KMS-11 (cell line): ENCODE data around the gene ARHGEF38.

Experiments used
- H2AFZ ChIP-seq: fragments of 200-600 bp; sonication (generic); 2 replicates; pipeline ENCODE4 v1.6.1; 2016; ENCODE audit warnings: antibody characterized with exemption, mixed run types, low read depth
- H3K27ac ChIP-seq: fragments of 200-600 bp; sonication (generic); 2 replicates; pipeline ENCODE4 v1.6.1; 2016; ENCODE audit warnings: mild to moderate bottlenecking, mixed run types
- H3K27me3 ChIP-seq: fragments of 200-600 bp; sonication (generic); 2 replicates; pipeline ENCODE4 v1.6.1; 2017; ENCODE audit warnings: mild to moderate bottlenecking, low read depth, mixed run types, moderate library complexity; ENCODE audit not compliant: insufficient read depth
- H3K36me3 ChIP-seq: fragments of 200-600 bp; sonication (generic); 2 replicates; pipeline ENCODE4 v1.6.1; 2017; ENCODE audit warnings: mild to moderate bottlenecking, mixed run types; ENCODE audit not compliant: insufficient read depth
- H3K4me1 ChIP-seq: fragments of 200-600 bp; sonication (generic); 2 replicates; pipeline ENCODE4 v1.6.1; 2016; ENCODE audit warnings: mild to moderate bottlenecking, low read depth, mixed run types; ENCODE audit not compliant: poor library complexity, severe bottlenecking
- H3K4me2 ChIP-seq: fragments of 200-600 bp; sonication (generic); 2 replicates; pipeline ENCODE4 v1.7.0; 2016; ENCODE audit warnings: mild to moderate bottlenecking, mixed run types
- H3K4me3 ChIP-seq: fragments of 200-600 bp; sonication (generic); IDR thresholded peaks from 2 replicates; pipeline ENCODE4 v1.6.1; 2017; ENCODE audit warnings: low read depth, low read length, mixed read lengths; ENCODE audit not compliant: insufficient read depth
- H3K79me2 ChIP-seq: fragments of 200-600 bp; sonication (generic); 2 replicates; pipeline ENCODE4 v1.6.1; 2016; ENCODE audit warnings: low read depth, mixed run types; ENCODE audit not compliant: insufficient read depth
- H3K9ac ChIP-seq: fragments of 200-600 bp; sonication (generic); 2 replicates; pipeline ENCODE4 v1.6.1; 2016; ENCODE audit warnings: mild to moderate bottlenecking, mixed run types
- H4K20me1 ChIP-seq: fragments of 200-600 bp; sonication (generic); 2 replicates; pipeline ENCODE4 v1.6.1; 2016; ENCODE audit warnings: mild to moderate bottlenecking, mixed run types; ENCODE audit not compliant: insufficient read depth
- CTCF ChIP-seq: fragments of 200-600 bp; sonication (generic); conservative IDR thresholded peaks from 2 replicates; pipeline ENCODE4 v1.6.1; 2017; ENCODE audit warnings: low read depth, mild to moderate bottlenecking, antibody characterized with exemption, low read length, moderate library complexity, mixed read lengths

Gene ARHGEF38

GRCh38 chr4:105657117-105657765 is 104.8 kb downstream of the ARHGEF38 start:
- Histone ChIP-seq H3K4me2 (no peak overlapping the region), H3K4me1 (peaks cover 7% of the 10 kb centered on the region), H3K79me2 (no peaks in the 10 kb centered on the region), H2AFZ (no peak overlapping the region), H3K9ac (no peak overlapping the region), H3K27ac (no peak overlapping the region), H3K36me3 (no peaks in the 10 kb centered on the region), H4K20me1 (no peaks in the 10 kb centered on the region), H3K27me3 (no peaks in the 10 kb centered on the region), H3K4me3 (no peak overlapping the region)
- no peak for TF ChIP-seq CTCF

- no peaks in the 10 kb centered on the region for H3K27me3 ChIP-seq
- no peaks in the 10 kb centered on the region for H3K36me3 ChIP-seq
- H3K9ac ChIP-seq, result no peak overlapping the region
- no peak for TF ChIP-seq CTCF
- H3K4me1 ChIP-seq, result peaks cover 27% of the 10 kb centered on the region
- no peak overlapping the region for H3K4me2 ChIP-seq
- no peak overlapping the region for H3K4me3 ChIP-seq
- no peak overlapping the region for H3K27ac ChIP-seq
- no peak overlapping the region for H2AFZ ChIP-seq
- no peaks in the 10 kb centered on the region for H3K79me2 ChIP-seq
- H4K20me1 ChIP-seq, result no peaks in the 10 kb centered on the region
Measured at GRCh38 chr4:105659190-105659589, 106.8 kb downstream of the ARHGEF38 start.

GRCh38 chr4:105661028-105661427 is 108.6 kb downstream of the ARHGEF38 start:
- H4K20me1 ChIP-seq, result no peaks in the 10 kb centered on the region
- H3K27ac ChIP-seq, result no peak overlapping the region
- no peaks in the 10 kb centered on the region for H3K79me2 ChIP-seq
- H3K4me2 ChIP-seq, result no peak overlapping the region
- no peak overlapping the region for H3K9ac ChIP-seq
- H2AFZ ChIP-seq, result no peak overlapping the region
- no peak for TF ChIP-seq CTCF
- H3K4me1 ChIP-seq, result peaks cover 38% of the 10 kb centered on the region
- no peaks in the 10 kb centered on the region for H3K36me3 ChIP-seq
- no peak overlapping the region for H3K4me3 ChIP-seq
- H3K27me3 ChIP-seq, result no peaks in the 10 kb centered on the region

GRCh38 chr4:105662935-105663675 is 110.7 kb downstream of the ARHGEF38 start:
- H3K79me2 ChIP-seq, result no peaks in the 10 kb centered on the region
- H3K27me3 ChIP-seq, result no peaks in the 10 kb centered on the region
- TF ChIP-seq CTCF, result no peak
- H3K4me3 ChIP-seq, result no peak overlapping the region
- H3K36me3 ChIP-seq, result no peaks in the 10 kb centered on the region
- peaks cover 48% of the 10 kb centered on the region for H3K4me1 ChIP-seq
- peak overlapping the region; percentile 84 for H3K4me2 ChIP-seq
- no peak overlapping the region for H3K9ac ChIP-seq
- H4K20me1 ChIP-seq, result no peaks in the 10 kb centered on the region
- H3K27ac ChIP-seq, result no peak overlapping the region
- peak overlapping the region; percentile 56 for H2AFZ ChIP-seq
